Epithelial cell of proximal tubule (primary cell): Measurements from ENCODE around the gene AIFM3. TPM values are rescaled to one million over a fixed set of nuclear protein-coding genes. Genes with fewer than 3 reads are reported as not detected.

Source experiments
- DNase-seq: peaks from one replicate; pipeline ENCODE4 v3.0.0-alpha.2; 2011; ENCODE audit warnings: low read depth
- H3K4me3 ChIP-seq: 2 replicates; pipeline ENCODE4 v1.5.1; 2011; ENCODE audit warnings: low read depth, mild to moderate bottlenecking, low read length
- CTCF ChIP-seq: conservative IDR thresholded peaks from 2 replicates; pipeline ENCODE4 v1.5.1; 2012; ENCODE audit warnings: low read depth, mild to moderate bottlenecking, low read length
- total RNA-seq: library from RNA; depleted of rRNA; stranded (reverse); fragments of >200 nt; gene quantifications from 2 replicates; pipeline ENCODE4 v1.2.3, GENCODE V29; 2015

Gene AIFM3
- total RNA-seq, 1 donor from 2014 or later: 1.8 TPM

- no peak for DNase-seq
- no peak for TF ChIP-seq CTCF
- no peak overlapping the region for H3K4me3 ChIP-seq
Measured at GRCh38 chr22:20990184-20991180, 23.4 kb downstream of the AIFM3 start.

GRCh38 chr22:20991252-20992055 is 24.4 kb downstream of the AIFM3 start:
- TF ChIP-seq CTCF: no peak
- H3K4me3 ChIP-seq: no peak overlapping the region
- no peak for DNase-seq

GRCh38 chr22:20992056-20992442 is 25.0 kb downstream of the AIFM3 start:
- no peak overlapping the region for H3K4me3 ChIP-seq
- no peak for DNase-seq
- no peak for TF ChIP-seq CTCF

GRCh38 chr22:20992456-20993303 is 25.6 kb downstream of the AIFM3 start:
- no peak for DNase-seq
- TF ChIP-seq CTCF: no peak
- no peak overlapping the region for H3K4me3 ChIP-seq

- no peak for TF ChIP-seq CTCF
- DNase-seq: no peak
- H3K4me3 ChIP-seq: no peak overlapping the region
Measured at GRCh38 chr22:20993304-20994127, 26.5 kb downstream of the AIFM3 start.
